ENCODE results near the gene AIG1.

DNA sequence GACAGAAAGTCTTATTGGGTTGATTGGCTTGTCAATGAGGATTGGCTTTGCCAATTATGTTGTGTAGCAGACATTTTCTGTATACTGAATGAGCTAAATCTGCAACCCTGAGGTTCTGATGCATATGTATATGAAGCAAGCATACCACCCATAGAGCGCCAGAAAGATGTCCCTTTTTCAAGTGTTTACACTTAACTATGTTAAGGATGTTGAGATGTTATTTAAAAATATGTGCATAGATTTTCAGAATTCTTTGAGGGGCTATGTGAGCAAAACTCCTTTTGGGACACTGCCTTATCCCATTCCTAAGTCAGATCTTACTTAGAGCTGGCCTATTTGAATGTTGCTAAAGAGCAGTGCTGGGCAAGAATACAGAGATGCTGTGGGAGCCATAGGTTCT is 1.9 kb downstream of the AIG1 start:
- TF ChIP-seq, protein P1, sequence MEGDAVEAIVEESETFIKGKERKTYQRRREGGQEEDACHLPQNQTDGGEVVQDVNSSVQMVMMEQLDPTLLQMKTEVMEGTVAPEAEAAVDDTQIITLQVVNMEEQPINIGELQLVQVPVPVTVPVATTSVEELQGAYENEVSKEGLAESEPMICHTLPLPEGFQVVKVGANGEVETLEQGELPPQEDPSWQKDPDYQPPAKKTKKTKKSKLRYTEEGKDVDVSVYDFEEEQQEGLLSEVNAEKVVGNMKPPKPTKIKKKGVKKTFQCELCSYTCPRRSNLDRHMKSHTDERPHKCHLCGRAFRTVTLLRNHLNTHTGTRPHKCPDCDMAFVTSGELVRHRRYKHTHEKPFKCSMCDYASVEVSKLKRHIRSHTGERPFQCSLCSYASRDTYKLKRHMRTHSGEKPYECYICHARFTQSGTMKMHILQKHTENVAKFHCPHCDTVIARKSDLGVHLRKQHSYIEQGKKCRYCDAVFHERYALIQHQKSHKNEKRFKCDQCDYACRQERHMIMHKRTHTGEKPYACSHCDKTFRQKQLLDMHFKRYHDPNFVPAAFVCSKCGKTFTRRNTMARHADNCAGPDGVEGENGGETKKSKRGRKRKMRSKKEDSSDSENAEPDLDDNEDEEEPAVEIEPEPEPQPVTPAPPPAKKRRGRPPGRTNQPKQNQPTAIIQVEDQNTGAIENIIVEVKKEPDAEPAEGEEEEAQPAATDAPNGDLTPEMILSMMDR (conservative IDR thresholded peaks at IDR 0.05; ENCODE audit: low read depth, low read length), result no peak
- TF ChIP-seq EZH2 (IDR thresholded peaks at IDR 0.05; ENCODE audit: borderline replicate concordance, low read depth, low read length, poor library complexity, severe bottlenecking), result no peak

Measured in A673 (cell line).